Measurements from ENCODE around the gene TRAF1.

GRCh38 chr9:120974921-120975320 lies 48.3 kb upstream of the TRAF1 start:
- TF ChIP-seq GATA2 (IDR thresholded peaks at IDR 0.05; ENCODE audit: low read depth, low read length) (no peak), GATA3 (IDR thresholded peaks at IDR 0.05; ENCODE audit: low read depth, low read length) (no peak)
